NCI-H1694 treated with DMSO at 0.1 percent for 48 hours (cell line): ENCODE results near the gene COPS2.

Experiments used
- DNase-seq: peaks from one replicate; lab custom pipeline; 2025; lab: John Stamatoyannopoulos, UW

The COPS2 gene

DNA sequence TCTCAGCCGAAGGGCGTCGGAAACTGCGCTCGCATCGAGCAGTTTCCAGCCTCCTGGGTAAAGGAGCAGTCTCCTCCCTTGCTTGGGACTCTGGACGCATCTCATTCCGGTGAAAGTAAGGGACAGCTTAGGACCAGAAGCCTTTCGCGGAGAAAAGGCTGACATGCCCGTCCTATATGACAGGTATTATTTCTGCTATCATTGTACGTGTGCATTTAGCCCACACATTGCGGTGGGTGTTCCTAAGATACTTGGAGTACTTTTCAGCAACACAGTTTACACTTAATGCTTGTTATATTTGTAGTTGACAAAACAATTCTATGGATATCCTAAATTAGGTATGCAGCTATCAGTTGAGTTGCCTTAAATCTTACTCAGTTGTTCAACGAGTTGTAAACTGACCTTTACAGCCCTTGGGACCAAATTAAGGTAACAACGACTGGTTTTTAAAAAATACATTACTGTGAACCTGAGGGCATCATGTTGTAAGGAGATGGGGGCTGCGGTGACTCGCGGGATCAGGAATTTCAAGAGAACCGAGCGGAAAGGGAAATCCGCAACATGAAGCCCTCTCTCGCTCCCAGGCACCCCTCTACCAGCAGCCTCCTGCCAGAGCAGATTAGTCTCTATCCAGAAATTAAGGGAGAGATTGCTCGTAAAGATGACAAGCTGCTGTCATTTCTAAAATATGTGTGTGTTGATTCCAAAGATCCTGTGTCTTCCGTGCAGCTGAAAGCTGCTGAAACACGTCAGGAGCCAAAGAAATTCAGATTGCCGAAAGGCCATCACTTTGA is 632 bp upstream of the COPS2 start:
- DNase-seq = no peak

DNA sequence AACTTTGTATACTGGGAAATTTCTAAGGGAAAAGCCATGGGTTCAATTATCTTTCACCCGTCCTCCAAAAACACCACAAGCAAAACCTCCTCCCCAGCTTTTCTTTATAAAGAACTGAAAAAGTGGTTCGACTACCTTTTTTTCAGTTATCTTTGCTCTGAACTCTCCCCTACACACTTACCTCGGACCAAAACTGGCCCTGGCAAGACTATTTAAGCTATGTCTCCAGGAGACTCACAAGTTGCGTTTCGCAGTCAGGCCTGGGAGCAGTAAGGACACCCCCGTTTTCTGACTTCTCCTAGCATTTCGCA is 645 bp downstream of the COPS2 start:
- no peak for DNase-seq

DNA sequence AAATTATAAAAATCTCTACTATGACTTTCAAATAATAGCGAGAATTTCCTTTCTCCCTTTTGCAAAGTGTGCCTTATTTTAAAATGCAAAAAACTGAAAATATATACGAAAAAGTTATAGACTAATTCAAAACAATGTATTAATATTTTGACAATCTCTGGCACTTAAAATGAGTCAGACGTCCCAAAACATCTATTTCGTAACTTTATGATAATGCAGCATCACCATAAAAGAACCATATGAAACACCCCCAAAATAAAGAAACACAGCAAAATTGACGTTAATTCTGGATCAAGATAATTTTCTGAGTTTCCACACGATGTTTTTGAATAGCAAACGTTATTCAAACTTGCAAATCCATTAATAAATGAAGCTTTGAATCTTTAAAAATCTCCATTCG is 1.0 kb downstream of the COPS2 start:
- DNase-seq = no peak

DNA sequence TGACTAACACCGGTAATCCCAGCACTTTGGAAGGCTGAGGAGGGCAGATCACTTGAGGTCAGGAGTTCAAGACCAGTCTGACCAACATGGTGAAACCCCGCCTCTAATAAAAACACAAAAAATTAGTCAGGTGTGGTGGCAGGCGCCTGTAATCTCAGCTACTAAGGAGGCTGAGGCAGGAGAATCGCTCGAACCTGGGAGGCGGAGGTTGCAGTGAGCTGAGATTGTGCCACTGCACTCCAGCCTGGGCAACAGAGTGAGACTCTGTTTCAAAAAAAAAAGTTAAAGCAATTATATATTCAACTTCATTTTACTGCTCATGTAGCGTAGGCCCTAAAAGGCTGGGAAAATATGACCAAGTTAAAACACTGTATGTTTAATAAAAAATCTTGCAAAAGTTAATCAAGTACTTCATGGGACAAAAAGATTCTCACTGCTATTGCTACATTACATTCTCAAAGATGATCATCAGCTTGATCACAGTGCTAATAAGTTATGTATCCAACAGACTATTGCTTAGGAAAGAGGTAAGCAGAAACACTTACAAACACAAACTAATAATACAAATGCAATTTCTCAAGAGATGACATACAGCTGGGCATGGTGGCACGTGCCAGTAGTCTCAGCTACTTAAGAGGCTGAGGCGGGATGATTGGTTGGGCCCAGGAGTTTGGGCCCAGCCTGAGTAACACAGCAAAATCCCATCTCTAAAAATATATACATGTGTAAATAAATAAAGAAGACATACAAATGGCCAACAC is 2.7 kb downstream of the COPS2 start:
- no peak for DNase-seq

DNA sequence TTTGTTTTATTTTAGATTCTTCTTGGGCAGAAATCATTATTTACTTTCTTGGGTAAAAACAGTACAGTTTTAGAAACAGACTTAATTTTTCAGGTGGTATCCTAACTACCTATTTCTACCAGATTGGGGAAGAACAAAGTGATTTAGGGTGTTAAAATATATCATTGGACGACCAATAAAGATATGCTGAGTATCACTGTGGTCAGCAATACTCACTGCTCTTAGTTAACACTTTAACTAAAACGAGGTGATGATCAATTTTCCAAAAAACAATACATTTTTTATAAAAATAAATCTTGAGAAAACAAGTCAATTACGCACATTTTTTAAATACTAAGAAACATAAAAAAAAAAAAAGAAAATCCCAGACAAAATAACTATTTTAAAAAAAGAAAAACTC is 3.6 kb downstream of the COPS2 start:
- no peak for DNase-seq

DNA sequence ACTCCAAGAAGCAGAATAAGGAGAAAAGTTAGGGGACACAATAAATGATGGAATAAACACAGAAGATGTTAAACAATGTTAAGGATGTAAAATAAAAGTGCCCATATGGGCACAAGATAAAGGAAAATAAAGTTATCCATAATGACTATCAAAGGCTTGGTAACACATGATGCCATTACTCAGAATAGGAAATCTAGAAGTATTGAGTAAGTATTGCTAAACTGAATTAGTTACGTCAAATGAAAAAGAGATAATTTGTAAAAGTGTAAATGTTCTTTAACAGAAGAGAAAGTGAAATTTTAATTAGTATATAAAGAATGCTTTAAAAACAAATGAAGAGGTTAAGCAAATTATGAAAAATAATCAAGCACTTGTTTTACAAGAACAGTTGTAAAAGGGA is 6.7 kb downstream of the COPS2 start:
- DNase-seq = no peak

DNA sequence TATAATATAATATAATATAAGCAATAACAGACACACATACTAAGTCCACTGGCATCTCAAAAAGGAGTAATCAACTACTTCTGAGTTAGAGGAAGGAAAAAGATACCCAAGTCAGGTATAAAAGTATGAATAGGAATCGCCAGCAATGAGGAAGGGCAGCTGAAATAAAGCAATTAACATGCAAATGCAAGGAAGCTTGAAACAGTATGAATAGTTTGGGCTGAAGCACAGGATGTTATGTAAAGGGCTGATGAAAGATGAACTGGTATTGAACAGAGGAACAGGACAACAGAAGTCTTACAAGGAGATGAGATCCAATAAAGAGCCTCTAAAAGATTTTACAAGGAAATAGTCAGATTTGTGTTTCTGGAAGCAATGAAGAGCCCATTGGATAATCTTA is 7.1 kb downstream of the COPS2 start:
- DNase-seq = no peak

DNA sequence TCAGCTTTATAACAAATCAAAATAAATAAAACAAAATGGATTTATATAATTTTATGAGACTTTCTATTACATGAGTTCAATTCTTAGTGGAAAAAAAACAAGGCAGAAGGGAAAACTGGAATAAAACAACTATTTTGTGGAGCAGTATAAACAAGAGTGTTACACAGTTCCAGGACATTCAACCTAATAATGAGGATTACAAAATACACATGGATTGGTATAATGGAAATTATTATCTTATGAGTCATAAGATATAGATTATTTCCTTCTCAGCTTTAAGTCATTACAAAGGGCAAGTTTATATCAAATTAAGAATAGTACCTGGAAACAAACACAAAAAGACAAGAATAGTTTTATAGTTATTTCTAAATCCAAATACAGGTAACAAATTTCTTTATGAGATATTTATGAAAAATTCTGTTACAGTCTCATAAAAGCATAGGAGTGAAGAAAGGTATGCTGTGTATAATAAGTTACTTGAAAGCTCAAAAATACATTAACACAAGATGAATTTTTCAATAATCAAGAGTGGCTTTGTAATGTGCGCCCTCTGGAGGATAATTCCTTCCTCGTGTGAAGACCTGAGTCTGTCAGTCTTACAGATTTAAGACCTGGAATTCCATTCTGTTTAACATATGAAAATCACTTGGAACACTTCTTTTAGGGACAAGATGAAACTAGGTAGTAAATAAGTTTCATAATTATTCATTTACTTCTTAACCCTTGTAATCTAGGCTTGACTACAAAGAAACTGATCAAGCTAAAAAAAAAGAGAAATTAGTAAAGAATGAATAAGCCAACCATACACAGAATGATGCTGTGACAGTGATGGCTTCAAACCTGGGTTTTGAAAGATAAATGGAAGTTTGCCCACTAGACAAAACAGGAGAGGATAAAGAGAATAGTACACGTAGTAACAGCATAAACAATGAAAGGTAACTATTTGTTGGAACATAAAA is 9.5 kb downstream of the COPS2 start:
- peak; percentile 65 for DNase-seq

DNA sequence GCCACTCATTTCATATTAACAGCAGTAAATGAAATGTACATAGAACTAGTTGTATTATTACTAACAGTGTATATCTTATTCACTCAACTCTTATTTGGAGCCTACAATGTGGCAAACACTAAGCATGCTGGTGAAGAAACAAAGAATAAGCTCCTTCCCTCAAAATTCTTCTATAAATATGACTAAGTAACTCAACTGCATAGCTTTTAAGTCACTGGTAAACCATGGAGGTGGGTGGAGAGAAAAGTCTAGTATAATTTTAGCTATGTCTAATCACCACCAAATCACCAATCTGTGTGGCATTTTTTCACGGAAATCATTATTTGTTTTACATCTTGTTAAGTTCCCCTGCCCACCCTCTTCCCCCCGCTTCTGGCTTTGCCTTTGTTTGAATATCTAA is 17.5 kb downstream of the COPS2 start:
- no peak for DNase-seq

DNA sequence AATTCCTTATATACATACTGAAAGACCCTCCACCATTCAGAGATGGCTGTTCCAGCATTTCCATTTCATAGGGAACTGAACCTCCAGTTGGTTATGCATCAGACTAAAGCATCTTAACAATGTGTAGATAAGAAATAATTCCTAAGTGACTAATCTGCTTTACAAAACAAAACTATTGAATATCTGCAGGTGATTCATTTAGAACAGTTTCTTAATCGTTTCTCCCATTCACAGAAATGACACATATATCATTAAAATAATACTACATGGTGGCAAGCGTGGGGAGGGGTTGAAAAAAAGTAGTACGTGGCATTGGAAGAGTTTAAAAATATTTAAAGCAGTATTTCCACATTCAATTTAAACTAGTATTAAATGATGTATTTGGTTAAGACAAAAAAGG is 19.5 kb downstream of the COPS2 start:
- DNase-seq = no peak

DNA sequence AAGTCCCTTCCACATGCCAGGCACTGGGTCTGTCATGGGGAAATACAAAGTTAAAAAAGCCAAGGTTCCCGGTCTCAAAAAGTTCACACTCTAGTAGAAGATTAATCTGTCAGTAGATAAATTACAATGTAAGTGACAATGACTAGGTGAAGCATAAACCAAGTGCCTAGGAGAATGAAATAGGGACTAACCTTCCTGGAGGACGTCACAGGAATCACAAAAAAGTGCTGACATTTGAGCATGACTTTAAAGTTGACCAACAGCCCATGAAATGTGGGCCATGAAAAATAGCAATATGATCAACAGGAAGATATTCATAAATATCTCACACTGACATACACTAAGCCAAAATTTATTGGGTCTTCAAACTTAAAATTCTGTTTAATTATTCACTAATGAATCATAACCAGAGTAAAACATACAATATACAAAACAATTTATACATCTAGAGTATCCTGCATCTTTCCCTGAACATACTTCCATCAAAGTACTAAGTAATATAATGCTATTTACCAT is 20.0 kb downstream of the COPS2 start:
- no peak for DNase-seq

DNA sequence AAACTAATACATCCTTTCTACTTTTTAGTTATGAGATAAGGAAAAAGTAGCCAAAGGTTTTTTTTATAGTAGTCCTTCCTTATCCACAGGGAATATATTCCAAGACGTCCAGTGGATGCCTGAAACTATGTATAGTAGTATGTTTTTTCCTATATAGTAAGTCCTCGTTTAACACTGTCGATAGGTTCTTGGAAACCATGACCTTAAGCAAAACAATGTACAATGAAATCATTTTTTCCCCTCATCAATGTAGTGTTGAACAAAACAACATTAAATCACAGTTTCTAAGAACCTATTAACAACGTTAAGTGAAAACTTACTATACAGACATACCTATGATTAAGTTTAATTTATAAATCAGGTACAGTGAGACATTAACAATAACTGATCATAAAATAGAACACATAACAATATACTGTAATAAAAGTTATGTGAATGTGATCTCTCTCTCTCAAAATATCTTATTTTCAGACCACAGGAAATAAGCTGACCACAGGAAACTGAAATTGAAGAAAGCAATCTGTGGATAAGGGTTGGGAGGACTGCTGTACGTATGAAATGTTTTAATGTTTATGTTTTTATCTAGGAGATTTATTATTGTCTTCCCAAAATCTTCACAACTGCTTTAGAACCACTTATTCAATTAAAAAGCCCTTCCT is 20.6 kb downstream of the COPS2 start:
- no peak for DNase-seq

DNA sequence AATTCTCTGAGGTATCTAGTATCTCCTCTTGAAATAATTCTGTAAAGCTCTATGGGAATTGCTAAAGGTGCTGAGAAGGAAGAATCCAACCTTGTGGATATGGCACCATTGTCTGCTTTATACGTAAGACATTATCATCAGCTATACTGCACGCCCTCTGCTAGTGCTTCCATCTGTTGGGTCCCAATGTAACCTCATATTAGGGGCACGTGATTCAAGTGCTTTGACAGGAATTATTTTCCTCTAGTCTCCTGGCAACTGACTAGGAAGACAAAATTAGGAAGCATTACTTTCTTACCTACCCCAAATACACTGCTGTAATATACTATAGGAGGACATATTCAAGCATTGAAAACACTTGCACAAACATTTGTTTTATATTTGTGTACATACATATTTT is 24.0 kb downstream of the COPS2 start:
- no peak for DNase-seq

DNA sequence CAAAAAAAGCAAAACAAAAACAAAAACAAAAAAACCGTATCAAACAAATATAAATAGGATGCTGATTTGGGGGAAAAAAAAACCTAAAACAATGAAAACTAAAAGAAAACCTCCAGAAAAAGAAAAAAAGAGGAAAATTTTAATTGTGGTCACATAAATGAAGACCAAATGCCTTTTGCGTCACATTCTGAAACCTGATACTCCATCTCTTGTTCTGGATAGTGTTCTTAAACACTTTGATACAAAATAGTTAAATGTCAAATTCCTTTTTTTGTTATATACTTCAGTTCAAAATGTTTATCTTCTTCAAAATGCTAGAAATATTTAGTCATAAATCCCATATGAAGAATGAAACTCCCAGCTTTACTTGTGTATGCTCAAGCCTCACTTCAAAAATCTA is 31.0 kb downstream of the COPS2 start:
- DNase-seq = no peak

DNA sequence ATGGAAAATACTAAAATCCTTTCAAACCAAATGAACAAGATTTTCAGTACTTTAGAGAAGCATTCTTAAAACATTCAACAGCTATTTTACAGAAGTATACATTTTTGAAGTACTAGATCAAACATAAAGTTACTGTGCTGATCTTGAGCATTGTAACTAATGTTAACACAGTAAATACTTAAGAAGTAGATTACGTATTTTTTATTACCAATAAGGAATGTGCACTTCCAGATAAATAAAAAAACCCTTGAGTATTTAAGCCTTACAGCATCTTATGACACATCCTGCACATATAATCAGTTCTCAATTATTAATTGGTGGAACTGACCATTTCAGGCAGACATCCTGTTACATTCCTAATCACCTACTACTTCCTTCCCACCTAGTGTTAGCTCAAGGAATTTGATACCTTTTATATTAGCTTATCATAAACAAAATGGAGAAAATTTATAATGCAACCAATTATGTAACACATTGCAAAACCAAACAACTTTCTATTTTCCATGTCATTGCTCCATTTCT is 32.8 kb downstream of the COPS2 start:
- no peak for DNase-seq

DNA sequence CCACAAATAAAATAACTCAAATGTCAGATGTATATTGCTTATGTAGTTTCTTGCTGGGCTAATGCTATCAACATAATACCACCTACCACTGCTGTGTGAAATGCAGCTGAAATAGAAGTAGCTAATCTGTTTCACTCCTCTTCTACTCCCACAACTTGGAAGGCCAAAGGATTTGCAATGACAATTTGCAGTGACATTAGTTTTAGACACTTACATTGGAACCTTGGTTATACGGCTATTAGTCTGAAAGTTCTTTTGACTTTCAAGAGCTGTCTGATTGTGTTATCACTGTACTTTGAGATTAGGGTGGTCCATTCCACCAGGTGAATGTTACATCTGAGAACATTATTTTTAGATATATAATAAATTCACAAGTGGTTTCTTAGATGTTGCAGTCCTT is 33.5 kb downstream of the COPS2 start:
- DNase-seq = no peak

DNA sequence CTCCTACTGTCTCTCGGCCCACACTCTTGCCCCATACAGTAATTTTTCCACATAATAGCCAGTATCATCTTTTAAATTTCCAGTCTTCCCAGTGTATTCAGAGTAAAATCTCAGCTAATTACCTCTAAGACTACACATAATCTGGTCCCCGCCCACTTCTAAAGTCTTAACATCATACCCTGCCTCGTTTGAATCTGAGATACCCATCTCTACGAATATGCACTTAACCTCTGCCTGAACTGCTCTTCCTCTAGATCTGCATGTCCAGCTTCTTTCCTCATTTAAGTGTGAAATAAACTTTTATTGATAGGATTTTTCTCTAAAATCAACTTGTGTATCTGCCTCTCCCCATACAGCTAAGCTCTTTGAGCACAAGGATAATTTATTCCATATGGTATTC is 34.6 kb downstream of the COPS2 start:
- no peak for DNase-seq

DNA sequence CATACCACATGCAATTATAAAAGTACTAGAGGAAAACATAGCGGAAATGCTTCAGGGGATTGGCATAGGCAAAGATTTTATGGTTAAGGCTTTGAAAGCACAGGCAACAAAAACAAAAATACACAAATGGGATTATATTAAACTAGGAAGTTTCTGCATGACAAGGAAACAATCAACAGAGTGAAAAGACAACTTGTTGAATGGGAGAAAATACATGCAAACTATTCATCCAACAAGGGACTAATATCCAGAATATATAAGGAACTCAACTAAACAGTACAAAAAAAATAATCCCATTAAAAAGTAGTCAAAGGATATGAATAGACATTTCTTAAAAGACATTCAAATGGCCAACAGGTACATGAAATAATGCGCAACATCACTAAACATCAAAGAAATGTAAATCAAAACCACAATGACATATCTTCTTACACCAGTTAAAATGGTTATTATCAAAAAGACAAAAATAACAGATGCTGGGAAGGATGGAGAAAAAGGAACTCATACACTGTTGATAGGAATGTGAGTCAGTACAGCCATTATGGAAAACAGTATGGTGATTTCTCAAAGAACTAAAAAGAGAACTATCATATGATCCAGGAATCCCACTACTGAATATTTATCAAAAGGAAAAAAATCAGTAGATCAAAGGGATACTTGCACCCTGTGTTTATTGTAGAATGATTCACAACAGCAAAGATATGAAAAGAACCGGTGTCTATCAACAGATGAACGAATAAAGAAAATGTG is 39.1 kb downstream of the COPS2 start:
- no peak for DNase-seq

DNA sequence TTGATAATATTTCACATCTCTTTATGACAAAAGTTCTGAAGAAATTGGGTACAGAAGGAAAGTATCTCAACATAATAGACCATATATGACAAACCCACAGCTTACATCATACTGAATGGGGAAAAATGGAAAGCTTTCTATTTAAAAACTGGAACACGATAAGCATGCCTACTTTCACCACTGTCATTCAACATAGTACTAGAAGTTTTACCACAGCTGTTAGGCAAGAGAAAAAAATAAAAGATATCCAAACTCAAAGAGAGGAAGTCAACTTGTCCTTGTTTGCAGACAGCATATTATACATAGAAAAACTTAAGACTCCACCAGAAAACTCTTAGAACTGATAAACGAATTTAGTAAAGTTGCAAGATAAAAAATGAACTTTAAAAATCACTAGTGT is 40.3 kb downstream of the COPS2 start:
- DNase-seq = no peak

DNA sequence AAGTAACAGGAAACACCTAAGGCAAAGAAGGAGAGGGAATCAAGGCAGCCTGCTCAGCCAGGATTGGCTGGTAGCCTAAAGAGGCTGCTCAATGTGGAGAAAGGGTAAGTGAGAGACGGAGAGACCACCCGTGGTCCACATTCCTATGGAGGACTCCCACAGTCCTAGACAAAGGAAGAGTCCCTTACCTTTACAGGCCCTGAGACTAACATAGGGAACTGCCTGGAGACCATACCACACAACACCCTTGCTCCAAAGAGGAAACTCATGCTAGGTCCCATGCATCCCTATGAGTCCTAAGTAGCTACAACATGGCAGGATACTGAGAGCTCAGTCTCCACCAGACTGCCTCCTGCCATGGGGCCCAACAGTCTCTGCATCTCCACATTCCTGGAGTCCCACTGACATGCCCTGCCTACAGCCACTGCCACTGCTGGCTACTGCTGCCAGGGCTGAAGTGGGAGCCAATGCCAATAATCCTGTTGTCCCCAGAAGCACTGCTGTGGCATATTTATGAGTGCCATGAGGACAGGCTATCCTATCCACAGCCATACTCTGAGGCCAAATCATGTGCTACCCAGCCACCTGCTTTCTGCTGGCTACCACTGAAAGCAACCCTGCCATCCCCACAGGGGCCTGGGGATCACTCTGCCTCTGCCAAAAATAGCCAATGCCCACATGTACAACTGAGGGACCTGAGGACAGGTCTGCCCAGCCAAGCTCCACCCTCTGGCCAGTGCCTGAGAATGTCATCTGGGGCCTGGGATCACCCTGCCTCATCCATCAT is 45.0 kb downstream of the COPS2 start:
- DNase-seq = no peak
